Central memory CD8-positive, alpha-beta T cell (primary cell): ENCODE results near the gene KIF13A.
"Not testable (repeated sequence)": the region's sequence is repeated elsewhere in the genome, so short reads cannot be mapped to it uniquely, and the experiment has no call there.

Source experiments
- ATAC-seq: fragments of 150-1000 bp; cut with Tn5 transposase; replicated peaks from 2 replicates; pipeline ENCODE4 v1.10.0; 2022; ENCODE audit warnings: mild to moderate bottlenecking, moderate FRiP score, moderate number of reproducible peaks; ENCODE audit not compliant: poor library complexity, severe bottlenecking; ENCODE audit errors: extremely low read depth
- DNase-seq, 2 donors: peaks; one replicate each; pipeline ENCODE4 v3.0.0; 2021; ENCODE audit warnings: low spot score in 2 of 2
- H3K27ac Mint-ChIP-seq: one replicate; pipeline ENCODE4 v1.8.0; 2022; ENCODE audit warnings: low read depth, mild to moderate bottlenecking, moderate library complexity, mixed read lengths
- H3K27me3 Mint-ChIP-seq: one replicate; pipeline ENCODE4 v1.8.0; 2022; ENCODE audit warnings: mixed read lengths
- H3K36me3 Mint-ChIP-seq: one replicate; pipeline ENCODE4 v1.8.0; 2022; ENCODE audit warnings: mild to moderate bottlenecking, moderate library complexity, mixed read lengths; ENCODE audit not compliant: insufficient read depth
- H3K4me1 Mint-ChIP-seq: one replicate; pipeline ENCODE4 v1.8.0; 2022; ENCODE audit warnings: mixed read lengths
- H3K4me3 Mint-ChIP-seq: one replicate; pipeline ENCODE4 v1.8.0; 2022; ENCODE audit warnings: mild to moderate bottlenecking, moderate library complexity, mixed read lengths
- H3K9me3 Mint-ChIP-seq: one replicate; pipeline ENCODE4 v1.8.0; 2022; ENCODE audit warnings: mixed read lengths

Gene KIF13A

DNA sequence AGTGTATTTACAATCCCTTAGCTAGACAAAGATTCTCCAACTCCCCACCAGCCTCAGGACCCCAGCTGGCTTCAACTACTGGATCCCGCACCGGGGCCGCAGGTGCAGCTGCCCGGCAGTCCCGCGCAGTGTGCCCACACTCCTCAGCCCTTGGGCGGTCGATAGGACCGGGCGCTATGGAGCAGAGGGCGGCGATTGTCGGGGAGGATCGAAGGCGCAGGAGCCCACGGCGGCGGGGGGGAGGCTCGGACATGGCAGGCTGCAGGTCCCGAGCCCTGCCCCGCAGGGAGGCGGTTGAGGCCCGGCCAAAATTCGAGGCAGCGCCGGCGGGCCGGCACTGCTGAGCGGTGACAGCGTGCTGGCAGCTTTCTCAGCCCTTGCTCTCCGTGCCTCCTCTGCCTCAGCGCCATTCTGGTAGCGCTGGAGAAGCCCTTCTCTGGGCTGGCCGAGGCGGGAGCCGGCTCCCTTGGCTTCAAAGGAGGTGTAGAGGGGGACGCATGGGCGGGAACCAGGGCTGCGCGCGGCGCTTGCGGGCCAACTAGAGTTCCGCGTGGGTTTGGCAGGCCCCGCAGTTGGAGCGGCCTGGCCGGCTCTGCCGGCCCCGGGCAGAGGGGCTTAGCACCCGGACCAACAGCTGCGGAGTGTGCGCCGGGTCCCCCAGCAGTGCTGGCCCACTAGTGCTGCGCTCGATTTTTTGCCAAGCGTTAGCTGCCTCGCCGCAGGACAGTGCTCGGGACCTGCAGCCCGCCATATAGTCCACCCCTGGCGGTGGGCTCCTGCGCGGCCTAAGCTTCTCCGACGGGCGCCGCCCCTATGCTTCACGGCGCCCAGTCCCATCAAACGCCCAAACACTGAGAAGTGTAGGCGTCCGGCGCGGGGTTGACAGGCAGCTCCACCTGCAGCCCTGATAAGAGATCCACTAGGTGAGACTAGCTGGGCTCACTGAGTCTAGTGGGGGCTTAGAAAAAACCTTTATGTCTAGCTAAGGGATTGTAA is 32.4 kb upstream of the KIF13A start:
- H3K4me3 Mint-ChIP-seq, result no peak overlapping the region
- no peaks in the 10 kb centered on the region for H3K36me3 Mint-ChIP-seq
- no peak overlapping the region for H3K27ac Mint-ChIP-seq
- no peaks in the 10 kb centered on the region for H3K4me1 Mint-ChIP-seq
- peaks cover 26% of the 10 kb centered on the region for H3K27me3 Mint-ChIP-seq
- DNase-seq (no peak), ATAC-seq (no peak)
- H3K9me3 Mint-ChIP-seq, result no peaks in the 10 kb centered on the region

DNA sequence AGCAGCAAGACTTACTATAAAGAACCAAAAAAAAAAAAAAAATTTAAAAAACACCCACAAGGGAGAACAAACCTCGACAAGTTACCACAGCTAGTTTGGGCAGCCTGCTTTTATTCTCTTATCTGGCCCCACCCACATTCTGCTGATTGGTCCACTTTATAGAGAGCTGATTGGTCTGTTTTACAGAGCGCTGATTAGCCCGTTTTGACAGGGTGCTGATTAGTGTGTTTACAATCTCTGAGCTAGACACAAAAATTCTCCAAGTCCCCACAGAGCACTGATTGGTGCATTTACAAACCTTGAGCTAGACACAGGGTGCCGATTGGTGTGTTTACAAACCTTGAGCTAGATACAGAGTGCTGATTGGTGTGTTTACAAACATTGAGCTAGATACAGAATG is 31.7 kb upstream of the KIF13A start:
- H3K9me3 Mint-ChIP-seq, DNase-seq, H3K36me3 Mint-ChIP-seq, H3K4me3 Mint-ChIP-seq, H3K27ac Mint-ChIP-seq, ATAC-seq, H3K4me1 Mint-ChIP-seq: not testable (repeated sequence)
- H3K27me3 Mint-ChIP-seq, result peaks cover 26% of the 10 kb centered on the region

DNA sequence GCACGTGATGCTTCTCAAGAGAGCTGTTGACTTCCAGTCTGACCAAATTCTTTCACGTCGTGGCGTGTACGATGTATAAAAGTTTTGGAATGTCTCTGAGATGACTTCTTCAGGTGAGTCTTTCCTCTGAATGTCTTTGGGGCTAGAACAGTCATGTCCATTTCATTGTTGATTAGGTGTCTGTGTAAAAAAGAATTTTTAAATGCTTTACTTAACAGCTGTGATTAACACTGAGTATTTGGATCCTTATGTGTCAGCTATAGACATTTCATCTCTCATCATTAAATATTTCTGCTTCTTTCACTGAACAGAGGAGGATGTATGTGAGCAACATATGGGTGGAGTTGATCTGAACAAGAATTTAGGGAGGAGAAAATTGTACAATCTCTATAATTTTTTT is 29.3 kb upstream of the KIF13A start:
- Mint-ChIP-seq H3K4me1 (no peaks in the 10 kb centered on the region), H3K27me3 (peaks cover 26% of the 10 kb centered on the region)
- no peak for DNase-seq

DNA sequence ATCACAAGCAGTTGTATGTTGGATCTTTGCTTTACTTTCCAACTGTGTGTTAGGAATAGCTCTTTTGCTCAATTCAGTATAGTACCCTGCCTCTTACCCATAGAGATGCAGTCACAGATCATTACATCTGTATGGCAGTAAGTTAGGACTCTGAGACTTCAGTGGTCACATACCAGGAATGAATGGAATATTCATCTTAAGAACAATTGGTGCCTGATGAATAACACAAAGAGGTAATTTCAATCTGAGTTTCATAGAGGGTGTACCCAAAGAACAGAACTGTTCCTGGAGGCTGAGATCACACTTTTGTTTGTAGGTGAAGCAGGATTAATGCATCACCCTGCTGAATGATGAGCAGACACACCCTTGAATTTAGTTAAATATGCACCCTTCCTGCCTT is 28.7 kb upstream of the KIF13A start:
- ATAC-seq (no peak), DNase-seq (no peak)
- H3K27me3 Mint-ChIP-seq, result peaks cover 26% of the 10 kb centered on the region
- no peak overlapping the region for H3K27ac Mint-ChIP-seq
- no peak overlapping the region for H3K4me3 Mint-ChIP-seq
- no peaks in the 10 kb centered on the region for H3K4me1 Mint-ChIP-seq
- H3K36me3 Mint-ChIP-seq, result no peaks in the 10 kb centered on the region
- H3K9me3 Mint-ChIP-seq, result no peaks in the 10 kb centered on the region

More for the DNA sequence above, 29.3 kb upstream of the KIF13A start:
- Mint-ChIP-seq H3K27ac (no peak overlapping the region), H3K9me3 (no peaks in the 10 kb centered on the region), H3K4me3 (no peak overlapping the region), H3K36me3 (no peaks in the 10 kb centered on the region)
- no peak for ATAC-seq

DNA sequence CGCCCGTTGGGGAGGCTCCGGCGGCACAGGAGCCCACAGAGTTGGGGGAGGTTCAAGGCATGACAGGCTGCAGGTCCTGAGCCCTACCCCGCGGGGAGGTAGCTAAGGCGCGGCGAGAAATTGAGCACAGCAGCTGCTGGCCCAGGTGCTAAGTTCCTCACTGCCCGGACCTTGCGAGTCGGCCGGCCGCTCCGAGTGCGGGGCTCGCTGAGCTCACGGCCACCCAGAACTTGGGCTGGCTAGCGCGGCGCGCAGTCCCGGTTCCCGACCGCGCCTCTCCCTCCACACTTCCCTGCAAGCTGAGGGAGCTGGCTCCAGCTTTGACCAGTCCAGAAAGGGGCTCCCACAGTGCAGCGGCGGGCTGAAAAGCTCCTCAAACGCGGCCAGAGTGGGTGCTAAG is 23.9 kb upstream of the KIF13A start:
- H3K4me3 Mint-ChIP-seq, result no peak overlapping the region
- no peak overlapping the region for H3K27ac Mint-ChIP-seq
- no peaks in the 10 kb centered on the region for H3K9me3 Mint-ChIP-seq
- no peaks in the 10 kb centered on the region for H3K4me1 Mint-ChIP-seq
- H3K27me3 Mint-ChIP-seq, result peaks cover 24% of the 10 kb centered on the region
- no peaks in the 10 kb centered on the region for H3K36me3 Mint-ChIP-seq
- ATAC-seq, result no peak
- no peak for DNase-seq

DNA sequence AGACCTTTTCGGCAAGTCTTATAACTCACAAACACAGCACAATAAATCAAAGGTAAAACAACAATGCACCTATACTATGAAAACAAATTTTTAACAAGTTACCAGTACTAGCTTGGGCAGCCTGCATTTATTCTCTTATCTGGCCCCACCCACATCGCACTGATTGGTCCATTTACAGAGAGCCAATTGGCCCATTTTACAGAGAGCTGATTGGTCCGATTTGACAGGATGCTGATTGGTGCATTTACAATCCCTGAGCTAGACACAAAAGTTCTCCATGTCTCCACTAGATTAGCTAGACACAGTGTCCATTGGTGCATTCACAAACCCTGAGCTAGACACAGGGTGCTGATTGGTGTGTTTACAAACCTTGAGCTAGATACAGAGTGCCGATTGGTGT is 23.1 kb upstream of the KIF13A start:
- not testable (repeated sequence) for H3K9me3 Mint-ChIP-seq, DNase-seq, H3K4me1 Mint-ChIP-seq, H3K27ac Mint-ChIP-seq, H3K4me3 Mint-ChIP-seq, H3K36me3 Mint-ChIP-seq, ATAC-seq
- peaks cover 16% of the 10 kb centered on the region for H3K27me3 Mint-ChIP-seq

DNA sequence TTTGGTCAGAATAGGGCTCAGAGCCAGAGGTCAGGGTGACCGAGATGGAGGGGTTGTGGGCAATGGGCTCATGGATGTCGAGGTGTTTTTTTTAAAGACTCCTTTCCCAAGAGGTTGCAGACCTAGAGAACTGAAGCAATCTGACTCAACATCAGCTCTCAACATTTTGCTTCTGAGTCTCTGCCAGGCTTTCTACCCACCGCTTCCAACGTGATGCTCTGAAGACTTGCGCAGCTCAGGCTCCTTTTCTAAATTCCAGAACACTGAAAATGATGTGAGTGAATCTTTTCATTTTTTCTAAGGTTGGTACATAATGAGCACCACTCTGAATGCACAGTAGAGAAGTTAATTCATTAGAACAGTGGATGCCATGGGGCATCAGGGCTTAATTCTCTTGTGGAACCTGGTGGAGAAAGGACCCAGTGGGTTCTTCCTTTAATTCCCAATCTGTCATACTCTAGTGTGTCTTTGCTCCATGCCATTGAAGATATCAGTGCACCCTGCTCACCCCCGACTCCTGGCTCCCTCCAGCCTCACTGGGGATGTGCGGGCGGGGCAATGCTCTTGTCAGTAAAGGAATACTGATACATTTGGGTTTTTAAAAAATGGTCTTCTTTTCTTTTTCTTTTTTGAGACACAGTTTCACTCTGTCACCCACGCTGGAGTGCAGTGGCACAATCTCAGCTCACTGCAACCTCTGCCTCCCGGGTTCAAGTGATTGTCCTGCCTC is 17.0 kb upstream of the KIF13A start:
- no peak for DNase-seq
- Mint-ChIP-seq H3K36me3 (no peaks in the 10 kb centered on the region), H3K4me1 (no peaks in the 10 kb centered on the region), H3K4me3 (no peak overlapping the region), H3K27me3 (peaks cover 26% of the 10 kb centered on the region), H3K9me3 (no peaks in the 10 kb centered on the region), H3K27ac (no peak overlapping the region)
- ATAC-seq, result no peak

DNA sequence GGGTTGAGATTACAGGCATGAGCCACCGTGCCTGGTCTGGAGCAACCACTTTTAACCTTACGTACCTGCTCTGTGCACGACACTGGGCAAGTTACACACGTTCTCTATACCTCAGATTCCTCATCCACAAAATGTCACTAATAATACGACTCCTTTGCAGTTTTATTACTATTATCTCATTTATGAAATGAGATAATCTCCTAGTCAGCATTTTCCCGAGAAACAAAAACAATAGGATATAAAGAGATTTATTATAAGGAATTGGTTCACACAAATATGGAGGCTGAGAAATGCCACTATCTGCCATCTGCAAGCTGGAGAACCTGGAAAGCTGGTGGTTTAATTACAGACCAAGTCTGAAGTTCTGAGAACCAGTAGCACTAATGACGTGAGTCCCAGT is 12.0 kb upstream of the KIF13A start:
- Mint-ChIP-seq H3K27me3 (peaks cover 57% of the 10 kb centered on the region), H3K27ac (no peak overlapping the region), H3K4me3 (no peak overlapping the region), H3K9me3 (no peaks in the 10 kb centered on the region), H3K4me1 (no peaks in the 10 kb centered on the region), H3K36me3 (no peaks in the 10 kb centered on the region)
- ATAC-seq (no peak), DNase-seq (no peak)

DNA sequence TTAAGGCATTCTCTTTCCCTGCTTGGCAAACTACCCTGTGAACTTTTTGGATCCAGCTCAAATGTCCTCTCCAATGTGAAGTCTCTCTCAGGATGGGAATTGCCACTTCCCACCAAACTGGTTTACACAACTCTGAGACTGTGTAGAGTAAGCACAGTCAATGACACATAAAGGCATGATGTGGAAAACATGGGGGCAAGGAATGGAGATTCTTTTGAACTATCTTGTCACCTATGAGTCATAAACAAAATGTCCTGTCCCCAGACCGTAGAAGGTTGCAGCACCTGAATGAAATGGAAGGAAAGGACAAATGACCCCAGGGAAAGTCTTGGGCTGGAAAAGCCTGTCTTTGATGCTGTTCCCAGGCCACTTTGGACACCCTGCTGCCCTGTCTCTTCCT is 11.0 kb upstream of the KIF13A start:
- Mint-ChIP-seq H3K36me3 (no peaks in the 10 kb centered on the region), H3K9me3 (no peaks in the 10 kb centered on the region), H3K27ac (no peak overlapping the region), H3K4me1 (no peaks in the 10 kb centered on the region), H3K4me3 (no peak overlapping the region), H3K27me3 (peaks cover 64% of the 10 kb centered on the region)
- no peak for ATAC-seq
- no peak for DNase-seq

DNA sequence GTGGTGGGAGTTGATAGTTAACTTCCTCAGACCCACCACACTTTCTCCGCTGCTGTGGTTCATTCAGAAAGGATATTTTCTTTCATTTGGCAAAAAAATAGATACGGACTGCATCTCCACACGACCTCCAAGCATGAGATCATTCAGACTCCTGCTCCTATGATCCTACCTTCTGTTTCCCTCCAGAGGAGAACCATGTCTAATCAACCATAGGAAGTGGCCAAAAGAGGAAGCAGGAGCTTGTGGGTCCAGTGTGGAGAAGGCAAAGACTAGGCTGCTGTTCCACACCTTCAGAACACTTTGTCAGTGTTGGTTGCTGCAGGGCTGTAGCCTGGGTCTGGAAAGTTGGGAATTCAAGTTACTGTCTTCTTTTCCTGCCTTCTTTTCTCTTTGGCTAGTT is 10.6 kb upstream of the KIF13A start:
- no peak for ATAC-seq
- Mint-ChIP-seq H3K27me3 (peaks cover 64% of the 10 kb centered on the region), H3K4me3 (no peak overlapping the region)

DNA sequence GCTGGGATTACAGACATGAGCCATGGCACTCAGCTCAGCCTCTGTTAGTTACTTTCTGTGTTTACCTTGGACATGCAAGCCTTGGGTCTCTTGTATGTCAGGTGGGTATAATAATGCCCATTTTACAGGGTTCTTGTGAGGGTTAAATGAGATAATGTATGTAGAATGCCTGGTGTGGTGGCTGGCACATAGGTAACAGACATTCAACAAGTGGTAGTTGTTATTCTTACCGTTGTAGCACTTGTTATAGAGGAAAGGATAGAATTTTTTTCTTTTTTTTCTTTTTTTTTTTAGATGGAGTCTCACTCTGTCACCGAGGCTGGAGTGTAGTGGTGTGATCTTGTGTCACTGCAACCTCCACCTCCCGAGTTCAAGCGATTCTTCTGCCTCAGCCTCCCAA is 8.0 kb upstream of the KIF13A start:
- peaks cover 73% of the 10 kb centered on the region for H3K27me3 Mint-ChIP-seq
- no peak overlapping the region for H3K27ac Mint-ChIP-seq
- no peaks in the 10 kb centered on the region for H3K4me1 Mint-ChIP-seq
- H3K4me3 Mint-ChIP-seq, result no peak overlapping the region
- no peaks in the 10 kb centered on the region for H3K36me3 Mint-ChIP-seq
- H3K9me3 Mint-ChIP-seq, result no peaks in the 10 kb centered on the region
- ATAC-seq (no peak), DNase-seq (no peak)

More for the DNA sequence above, 10.6 kb upstream of the KIF13A start:
- no peaks in the 10 kb centered on the region for H3K4me1 Mint-ChIP-seq
- no peaks in the 10 kb centered on the region for H3K36me3 Mint-ChIP-seq
- H3K9me3 Mint-ChIP-seq, result no peaks in the 10 kb centered on the region
- no peak overlapping the region for H3K27ac Mint-ChIP-seq
- DNase-seq, result no peak

DNA sequence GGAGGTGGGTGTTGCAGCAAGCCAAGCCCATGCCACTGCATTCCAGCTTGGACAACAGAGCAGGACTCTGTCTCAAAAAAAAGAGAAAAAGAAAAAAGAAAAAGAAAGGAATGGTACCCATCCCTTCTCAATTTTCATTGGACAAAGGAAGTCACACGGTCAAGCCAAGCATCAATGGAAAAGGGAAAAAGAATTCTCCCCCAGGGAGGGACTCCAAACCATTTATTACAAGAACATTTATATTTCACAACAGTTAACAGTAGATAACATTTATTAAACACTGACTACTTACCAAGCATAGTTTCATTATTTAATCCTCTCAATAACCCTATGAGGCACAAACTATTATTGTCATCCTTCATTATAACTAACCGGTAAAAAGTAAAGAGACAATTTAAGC is 6.6 kb upstream of the KIF13A start:
- Mint-ChIP-seq H3K27ac (no peak overlapping the region), H3K36me3 (no peaks in the 10 kb centered on the region), H3K4me1 (no peaks in the 10 kb centered on the region), H3K9me3 (no peaks in the 10 kb centered on the region), H3K27me3 (peaks cover 75% of the 10 kb centered on the region), H3K4me3 (no peak overlapping the region)
- no peak for ATAC-seq
- DNase-seq, result no peak

DNA sequence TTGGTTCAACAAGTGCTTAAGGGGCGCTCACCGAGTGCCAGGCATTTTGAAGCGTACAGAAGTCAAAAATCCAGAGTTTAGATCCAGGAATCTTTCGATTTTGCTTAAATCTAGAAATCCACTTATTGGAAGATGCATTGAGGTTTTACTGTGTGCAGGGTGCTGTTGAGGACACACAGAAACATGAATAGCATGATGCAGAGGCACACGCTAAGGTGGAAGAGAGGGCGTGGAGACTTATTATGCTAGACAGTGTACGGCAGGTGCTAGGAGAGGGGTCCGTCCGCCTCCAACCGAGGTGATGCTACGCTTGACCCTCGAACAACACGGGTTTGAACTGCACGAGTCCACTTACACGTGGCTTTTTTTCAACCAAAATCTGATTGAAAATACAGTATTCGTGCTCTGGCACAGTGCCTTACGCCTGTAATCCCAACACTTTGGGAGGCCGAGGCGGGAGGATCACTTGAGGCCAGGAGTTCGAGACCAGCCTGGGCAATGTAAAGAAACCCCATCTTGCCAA is 1.0 kb upstream of the KIF13A start:
- DNase-seq, result no peak
- Mint-ChIP-seq H3K4me1 (peaks cover 7% of the 10 kb centered on the region), H3K9me3 (no peaks in the 10 kb centered on the region), H3K4me3 (peak overlapping the region; percentile 88), H3K36me3 (no peaks in the 10 kb centered on the region), H3K27ac (no peak overlapping the region), H3K27me3 (peaks cover 72% of the 10 kb centered on the region)
- no peak for ATAC-seq
